Stimulated activated CD8-positive, alpha-beta memory T cell treated with anti-CD3 and anti-CD28 coated beads, Interleukin-15, amount 100 ng/mL, for 1 hour (primary cell): Measurements from ENCODE around the gene RHOJ.

Source experiments
- DNase-seq: peaks from one replicate; pipeline ENCODE4 v3.0.0-alpha.2; 2020; ENCODE audit warnings: low read depth

The RHOJ gene

DNA sequence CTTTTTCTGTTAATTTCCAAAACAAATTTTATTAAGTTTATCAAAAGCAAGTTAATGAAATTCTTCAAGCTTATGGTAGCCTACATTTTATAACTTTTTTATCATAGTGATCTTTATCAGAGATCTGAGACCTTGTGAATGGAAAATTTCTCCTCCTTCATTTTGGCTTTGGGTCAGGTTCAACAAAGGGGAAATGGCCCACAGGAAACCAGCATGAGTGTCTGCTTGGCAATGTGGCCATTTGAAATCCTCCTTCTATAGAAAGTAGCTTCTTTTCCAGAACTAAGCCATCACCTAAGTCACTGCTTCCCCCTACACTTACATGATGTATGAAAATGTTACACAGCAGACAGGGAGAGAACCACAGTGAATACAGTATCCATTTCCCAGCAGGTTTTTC is 1.6 kb downstream of the RHOJ start:
- DNase-seq = no peak

DNA sequence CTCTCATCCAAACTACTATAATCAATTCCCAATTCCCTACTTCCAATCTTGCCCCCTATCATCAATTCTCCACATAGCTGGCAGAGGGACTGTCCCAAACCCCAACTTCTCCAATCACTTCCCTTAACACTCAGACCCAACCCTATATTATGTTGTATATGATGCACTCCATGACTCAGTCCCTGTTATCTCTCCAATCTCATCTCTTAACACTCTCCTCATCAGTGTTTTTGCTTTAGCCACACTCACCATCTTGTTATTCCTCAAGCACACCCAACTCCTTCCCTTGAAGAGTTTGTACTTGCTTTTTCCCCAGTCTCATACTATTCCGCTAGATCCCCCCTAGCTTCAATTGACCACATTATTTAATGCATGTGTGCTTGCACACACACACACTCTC is 4.9 kb downstream of the RHOJ start:
- no peak for DNase-seq

DNA sequence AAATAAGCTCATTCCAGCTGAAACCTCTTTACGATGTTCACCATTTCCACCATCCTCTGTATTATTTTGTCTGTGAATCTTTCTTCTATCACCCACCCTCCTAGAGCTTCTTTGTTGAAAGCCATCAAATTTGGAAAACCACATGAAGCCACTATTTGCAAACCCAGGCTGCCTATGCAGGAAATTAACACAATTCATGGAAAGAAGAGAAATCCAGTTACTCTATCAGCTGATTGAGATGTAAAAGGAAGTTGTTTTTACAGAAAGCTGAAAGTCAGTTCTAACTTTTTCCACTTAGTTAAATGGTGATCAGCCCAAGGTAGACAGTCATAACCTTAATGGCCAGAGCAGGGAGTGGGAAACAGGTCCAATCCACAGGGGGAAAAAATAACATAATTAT is 6.6 kb downstream of the RHOJ start:
- no peak for DNase-seq

DNA sequence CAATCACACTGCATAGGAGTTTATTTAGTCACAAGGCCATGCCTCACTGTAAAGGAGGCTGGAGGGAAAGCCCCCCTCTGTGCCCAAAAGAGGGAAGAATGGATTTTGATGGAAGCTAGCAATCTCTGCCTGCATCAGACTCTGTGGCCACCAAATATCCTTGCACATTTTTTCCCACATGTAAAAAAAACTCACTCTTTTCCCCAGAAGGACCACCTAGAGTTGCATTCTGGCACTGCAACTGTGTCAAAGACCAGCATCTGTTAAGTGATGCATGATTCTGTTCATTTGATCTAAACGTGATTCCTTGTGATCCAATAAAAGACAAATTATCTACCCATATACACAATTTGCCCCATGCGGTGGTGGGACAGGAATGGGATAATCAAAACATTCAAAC is 8.0 kb downstream of the RHOJ start:
- DNase-seq = no peak

DNA sequence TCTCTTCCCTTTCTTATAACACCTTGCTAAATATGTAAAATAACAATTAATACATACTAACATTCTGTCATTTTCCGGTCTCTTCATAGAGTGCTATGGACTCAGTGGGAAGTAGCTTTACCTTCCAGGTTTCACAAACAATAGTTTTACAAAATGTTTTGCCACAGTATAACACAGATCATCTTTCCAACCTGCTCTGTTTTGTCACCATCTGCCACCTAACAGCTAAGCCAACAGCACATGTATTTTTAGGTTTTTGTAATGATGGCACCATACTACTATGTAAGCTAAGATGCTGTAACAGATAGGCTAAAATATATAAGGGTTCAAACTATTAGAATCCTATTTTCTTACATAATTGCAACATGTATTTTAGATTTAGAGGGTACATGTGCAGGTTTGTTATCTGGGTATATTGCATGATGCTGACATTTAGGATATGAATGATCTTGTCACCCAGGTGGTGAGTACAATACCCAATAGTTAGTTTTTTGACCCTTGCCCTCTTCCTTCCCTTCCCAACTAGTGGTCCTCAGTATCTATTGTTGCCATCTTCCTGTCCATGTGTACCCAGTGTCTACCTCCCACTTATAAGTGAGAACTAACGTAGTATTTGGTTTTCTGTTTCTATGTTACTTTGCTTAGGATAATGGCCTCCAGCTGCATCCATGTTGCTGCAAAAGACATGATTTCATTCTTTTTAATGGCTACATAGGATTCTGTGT is 8.7 kb downstream of the RHOJ start:
- DNase-seq = no peak

DNA sequence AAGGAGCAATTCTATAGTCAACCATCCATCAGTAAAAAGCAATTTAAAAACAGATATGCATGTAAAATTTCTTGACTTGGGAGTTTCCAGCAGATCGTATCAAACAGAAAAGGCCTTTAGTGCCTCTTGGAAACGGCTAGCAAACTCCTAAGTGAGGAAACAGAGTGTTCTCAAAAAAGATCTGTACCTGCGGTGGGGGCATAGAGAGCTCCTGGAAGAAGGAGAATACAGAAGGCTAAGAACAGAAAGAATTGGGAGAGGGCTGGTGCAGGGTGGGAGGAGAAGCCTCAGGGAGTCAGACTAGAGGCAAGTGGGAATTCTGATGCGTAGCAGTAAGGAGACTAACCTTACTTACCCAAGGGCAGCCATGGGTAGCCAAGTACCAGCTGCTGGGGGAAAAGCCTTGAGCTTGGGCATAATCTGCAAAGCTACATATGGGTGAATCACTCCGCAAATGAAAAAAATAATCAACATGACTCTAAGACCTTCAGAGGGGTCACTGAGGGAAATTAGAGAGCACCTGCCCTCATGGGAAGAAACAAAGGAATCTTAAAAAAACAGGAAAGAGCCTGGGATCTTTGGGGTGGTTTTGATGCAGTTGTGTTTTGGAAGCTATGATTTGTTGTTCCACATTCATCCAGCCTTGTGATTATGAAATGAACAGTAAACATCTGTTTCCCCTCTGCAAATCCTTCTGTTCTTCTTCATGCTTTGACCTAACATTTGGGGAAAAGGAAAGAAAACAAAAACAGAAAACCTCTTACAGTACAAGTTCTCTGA is 10.4 kb downstream of the RHOJ start:
- DNase-seq = no peak

DNA sequence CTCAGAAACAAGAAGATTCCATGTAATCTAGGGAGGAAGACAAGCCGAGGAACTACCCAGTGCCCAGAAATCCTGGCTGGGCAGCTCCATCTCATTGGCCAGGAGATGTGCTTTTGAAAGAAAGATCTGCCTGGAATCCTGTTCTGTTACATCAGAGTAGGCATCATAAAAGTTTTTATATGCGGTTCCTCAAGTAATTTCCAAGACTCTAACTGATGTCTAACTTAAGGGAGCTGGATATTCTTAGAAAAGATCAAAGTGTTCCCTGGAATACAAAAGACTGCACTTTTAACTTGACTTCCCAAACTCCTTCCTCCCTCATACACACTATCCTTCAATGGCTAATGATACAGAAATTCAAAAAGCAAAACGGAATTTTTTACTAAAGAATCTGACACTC is 16.3 kb downstream of the RHOJ start:
- no peak for DNase-seq

DNA sequence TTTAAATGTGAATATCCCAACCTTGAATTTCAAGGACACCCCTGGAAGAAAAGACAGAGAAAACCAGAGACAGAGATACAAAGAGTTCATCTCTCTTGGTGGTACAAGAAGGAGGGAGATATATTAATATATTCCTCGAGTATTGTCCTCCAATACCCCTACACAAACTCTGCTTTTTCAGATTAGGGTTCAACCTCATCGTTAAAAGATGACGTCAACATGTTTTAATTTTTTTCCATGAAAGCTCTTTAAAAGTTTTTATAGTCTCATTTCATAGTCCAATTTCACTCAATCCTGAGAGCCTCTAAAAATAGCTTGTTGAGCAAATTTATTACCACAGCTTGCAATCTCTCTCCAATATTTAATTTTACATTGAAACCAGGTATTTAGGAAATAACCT is 19.4 kb downstream of the RHOJ start:
- no peak for DNase-seq

DNA sequence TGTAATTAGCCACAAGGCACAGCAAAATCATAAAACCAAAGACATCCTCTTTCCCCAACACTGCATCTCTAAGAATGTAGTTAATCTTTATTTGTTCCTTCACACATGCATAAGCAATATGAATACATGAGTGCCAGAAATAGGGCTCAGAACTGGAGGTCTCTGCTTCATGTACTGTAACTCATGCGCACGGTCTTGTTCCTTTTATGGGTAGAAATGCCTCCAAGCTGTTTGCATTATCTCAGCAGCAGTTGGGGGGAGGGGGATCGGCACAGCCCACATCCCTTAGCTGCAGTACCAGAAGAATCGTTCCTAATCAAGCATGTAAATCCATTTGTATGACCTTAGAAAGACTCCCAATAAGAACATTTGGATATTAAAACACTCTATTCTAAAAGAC is 20.0 kb downstream of the RHOJ start:
- no peak for DNase-seq

DNA sequence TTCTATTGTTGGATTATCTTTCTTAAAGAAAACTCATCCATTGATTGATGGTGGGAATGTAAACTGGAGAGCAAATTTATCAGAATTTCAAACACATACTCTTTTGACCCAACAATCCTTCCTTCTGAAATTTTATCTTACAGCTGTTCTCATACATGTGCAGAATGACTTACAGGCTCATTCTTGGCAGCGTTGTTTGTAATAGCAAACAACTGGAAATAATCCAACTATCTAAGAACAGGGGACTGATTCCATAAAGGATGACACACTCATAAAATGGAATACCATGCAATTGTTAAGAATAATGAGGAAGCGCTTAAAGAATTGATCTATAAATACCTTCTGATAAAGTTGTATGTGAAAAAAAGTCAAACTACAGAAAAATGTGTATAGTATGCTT is 24.0 kb downstream of the RHOJ start:
- DNase-seq = no peak

DNA sequence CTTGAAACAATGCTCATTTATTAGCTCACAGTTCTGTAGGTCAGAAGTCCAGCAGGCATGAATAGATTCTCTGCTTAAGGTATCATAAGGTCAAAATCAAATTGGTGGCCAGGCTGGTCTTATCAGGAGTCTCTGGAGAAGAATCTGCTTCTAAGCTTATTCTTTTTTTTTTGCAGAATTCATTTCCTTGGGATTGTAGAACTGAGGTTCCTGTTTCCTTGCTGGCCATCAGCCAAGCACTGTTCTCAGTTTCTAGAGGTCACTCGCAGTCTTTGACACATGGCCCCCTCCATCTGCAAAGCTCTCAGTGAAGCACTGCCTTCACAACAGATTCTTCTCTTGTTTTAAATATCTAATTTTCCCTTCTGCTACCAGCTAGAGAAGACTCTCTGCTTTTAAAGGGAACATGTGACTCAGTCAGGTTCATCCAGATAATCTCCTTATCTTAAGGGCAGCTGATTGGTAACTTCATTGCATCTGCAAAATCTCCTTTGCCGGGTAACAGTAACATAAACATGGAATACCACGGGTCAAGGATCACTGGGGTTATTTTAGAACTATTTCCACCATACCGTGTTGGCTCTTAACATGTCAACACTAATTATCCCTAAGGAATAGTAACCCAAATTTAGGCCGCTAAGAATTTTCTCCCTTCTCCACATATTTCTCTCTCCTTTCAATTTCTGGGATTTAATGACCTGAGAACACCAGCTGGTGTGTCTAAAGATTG is 25.3 kb downstream of the RHOJ start:
- no peak for DNase-seq

DNA sequence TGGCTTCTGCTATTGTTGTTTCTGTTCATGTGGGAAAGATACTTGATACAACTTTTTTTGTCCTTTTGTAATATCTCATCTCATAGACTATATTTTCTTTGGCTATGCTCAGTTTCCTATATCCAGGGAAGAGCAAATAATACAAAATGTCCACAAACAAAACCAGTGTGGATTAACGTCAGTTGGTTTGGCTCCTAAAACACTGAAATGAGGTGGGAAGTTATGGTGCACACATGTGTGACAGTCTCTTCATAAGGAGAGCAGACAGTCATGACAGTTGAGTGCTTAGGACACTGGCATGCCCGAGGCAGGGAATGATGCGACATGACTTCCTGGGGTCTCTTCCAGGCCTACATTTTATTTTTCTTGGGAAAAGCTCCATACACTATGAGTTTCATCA is 27.5 kb downstream of the RHOJ start:
- DNase-seq = no peak

DNA sequence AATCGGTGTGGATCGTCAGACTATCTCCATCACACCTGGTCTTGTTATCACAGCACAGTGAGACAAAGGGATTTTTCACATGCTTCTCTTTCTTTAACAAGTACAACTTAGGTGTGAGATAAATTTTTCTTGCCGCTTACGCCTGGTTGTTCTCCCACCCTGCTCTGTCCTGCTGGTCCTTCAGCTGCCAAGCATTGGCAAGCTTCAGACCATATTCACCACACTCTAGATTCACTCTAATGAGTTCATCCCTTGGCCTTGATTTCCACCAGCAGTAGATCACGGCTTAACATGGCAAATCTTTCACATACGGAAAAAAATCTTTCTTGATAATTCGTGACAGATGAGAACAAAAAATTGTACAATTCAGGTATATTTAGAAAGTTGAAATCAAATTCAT is 33.5 kb downstream of the RHOJ start:
- DNase-seq = no peak

DNA sequence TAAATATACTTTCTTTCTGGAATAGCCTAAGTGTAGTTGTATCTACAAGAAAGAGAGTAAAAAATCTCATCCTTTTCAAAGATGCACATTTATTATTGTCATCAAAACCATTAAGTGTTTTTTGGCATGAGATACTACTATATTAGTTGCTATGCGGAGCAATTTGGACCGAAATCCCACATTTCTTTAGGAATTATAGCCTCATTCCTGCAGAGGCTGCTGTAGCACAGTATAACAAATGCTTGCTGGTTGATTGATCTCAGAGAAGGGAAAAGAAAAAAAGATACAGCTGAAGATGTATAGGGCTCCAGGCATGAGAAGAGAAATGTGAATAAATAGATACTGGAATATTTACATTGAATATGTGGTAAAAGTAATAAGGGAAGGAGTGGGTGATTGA is 36.0 kb downstream of the RHOJ start:
- DNase-seq = no peak

DNA sequence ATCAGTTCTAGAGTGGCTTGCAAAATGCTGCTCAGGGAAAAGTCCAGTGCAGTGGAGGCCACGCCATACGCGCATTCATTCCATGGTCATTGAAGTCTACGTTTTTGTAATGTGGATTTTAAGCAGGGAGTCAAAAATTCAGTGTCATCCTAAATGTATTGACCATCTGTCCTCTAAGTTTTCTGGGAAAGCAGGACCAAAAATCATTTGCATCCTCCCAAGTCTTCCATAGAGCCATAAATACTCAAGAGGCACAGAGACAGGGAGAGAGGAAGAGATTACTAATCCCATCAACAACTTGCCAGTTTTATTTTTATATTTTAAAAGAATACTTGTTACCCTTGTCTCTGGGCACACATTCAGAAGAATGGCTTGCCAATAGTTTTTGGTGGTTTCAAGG is 36.9 kb downstream of the RHOJ start:
- DNase-seq = no peak

DNA sequence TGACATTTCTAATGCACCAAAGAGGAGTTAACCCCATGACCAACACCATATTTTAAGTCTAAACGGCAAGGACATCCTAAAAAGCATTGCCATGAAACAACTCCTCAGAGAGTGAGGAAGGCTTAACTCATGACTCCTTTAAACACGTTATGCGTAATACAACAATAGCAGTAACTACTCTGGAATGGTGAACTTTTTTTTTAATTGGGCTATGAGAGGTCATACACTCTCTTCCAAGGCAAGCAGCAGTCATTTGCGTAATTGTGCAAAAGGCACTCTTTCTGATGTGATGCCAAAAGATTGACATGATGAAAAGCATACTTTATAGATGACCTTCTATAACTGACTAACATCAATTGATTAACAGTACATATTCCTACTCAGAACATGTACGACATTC is 39.4 kb downstream of the RHOJ start:
- no peak for DNase-seq

DNA sequence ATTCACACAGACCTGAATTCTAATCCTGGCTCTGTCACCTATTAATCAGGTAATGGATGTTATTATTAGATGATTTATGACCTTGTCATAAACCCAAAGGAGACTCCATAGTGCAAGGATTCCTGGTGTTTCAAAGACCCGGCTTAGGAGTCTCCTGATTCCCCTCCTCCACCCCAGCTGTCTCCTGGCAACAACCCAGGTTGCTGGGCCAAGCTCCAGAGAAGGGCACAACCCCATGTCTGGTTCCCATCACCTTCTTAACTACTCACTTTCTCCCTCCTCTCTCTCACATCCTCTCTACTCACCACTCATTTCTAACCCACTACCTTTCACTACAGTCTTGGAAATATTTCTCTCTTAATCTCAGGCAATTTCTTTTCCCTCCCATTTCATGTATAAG is 41.6 kb downstream of the RHOJ start:
- DNase-seq = no peak

DNA sequence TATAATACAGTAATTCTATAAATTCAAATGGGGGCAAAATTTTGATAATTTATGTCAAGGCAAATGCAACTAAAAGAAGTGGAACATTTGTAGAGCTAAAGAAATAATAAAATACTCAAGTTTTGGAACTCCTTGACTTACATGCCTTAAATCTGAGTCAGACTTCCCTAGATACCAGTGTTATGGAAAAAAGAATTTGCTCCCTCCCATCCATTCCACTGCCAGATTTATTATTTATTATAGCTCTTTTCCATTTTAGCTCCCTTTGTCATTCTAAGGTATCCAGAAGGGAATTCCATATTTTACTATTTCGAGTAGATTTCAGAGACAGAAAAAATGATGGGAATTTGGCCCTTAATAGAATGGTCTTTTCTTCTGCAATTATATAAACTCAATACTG is 44.0 kb downstream of the RHOJ start:
- DNase-seq = no peak

DNA sequence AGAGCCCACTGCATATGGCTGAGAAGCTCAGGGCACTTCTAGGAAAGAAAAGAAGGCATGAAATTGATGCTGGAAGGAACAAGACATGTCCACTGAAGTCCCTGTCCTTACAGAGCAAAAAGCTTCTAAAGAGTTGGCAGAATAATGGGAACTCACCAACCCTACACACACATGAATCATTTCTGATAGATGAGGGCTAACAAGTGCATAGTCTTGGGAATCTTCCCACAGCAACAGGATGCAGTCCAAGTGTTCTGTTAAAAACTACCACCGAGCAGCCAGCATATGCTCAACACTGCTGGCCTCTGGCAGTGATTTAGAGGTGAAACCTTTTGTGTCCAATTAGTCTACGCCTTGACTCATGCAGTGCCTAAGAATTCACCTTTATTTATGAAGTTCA is 44.8 kb downstream of the RHOJ start:
- DNase-seq = no peak

DNA sequence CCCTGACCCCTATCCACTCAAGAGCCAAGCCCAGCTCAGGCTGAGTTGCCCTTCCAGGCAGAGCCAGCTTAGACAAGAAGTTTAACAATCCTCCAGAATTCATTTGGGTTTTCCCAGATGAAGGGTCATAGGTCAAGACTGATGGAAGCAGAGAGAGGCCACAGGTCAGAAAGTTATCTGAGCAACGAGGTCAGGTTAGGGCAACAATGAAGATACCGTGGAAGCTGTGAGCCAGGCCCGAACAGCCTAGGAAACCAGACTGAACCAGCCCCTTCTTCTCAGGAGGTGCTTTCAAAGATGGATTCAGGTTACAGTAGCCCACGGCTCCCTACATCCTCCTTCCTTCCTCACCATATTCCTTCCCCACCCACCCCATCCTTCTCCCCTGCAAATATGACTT is 53.1 kb downstream of the RHOJ start:
- no peak for DNase-seq

DNA sequence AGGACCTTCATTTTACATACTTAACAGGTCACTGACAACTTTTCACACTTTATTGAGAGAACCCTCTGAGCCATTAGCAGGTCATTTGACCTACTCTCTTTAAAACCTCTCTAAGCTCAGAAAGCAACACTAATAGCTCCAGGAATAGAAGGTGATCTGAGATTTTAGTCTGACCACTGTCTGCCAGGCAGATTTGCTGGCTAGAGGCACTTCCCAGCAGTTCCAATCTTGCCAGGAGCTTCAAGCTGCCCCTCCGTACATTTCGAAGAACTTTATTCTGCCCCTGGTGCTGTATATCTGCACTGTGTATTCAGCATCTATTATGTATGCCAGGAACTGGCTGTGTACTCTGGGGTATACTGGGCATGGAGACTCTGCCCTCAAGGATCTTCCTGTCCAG is 58.2 kb downstream of the RHOJ start:
- DNase-seq = no peak

DNA sequence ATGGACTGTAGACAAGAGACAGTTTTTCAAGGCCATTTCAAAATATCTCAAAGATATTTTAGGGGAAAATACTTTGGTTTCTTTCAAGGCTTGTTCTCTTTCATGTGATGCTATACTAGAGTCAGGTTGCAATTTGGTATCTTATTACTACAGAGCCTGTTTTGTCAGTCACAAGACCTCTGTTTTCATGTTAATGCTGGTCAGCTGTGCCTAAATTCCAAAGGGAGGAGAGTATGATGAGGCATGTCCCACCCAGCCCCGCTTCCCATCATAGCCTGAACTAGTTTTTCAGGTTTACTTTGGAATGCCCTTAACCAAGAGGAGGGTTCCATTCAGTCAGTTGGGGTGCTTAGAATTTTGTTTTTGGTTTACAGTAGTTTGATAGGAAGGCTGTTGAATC is 61.9 kb downstream of the RHOJ start:
- DNase-seq = no peak

DNA sequence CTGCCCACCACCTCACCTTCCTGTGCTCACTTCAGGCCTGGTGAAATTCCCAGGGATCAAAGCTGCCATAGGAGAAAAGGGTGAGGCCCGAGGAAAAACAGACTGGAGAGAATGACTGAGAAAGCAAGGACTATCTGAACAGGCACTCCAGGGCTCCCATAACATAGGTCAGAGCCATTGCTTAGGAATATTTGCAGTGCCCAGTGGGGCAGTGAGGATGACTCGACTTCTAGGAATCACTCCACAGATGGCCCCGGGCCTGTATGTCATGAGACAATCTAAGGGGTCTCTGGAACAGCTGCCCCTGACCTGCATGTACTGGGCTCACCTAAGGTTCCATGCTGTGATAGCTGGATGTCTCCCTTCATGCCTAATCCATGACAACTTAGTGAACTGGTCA is 62.9 kb downstream of the RHOJ start:
- no peak for DNase-seq
